ENCODE measurements around the gene TMEM150B.

Gene TMEM150B

DNA sequence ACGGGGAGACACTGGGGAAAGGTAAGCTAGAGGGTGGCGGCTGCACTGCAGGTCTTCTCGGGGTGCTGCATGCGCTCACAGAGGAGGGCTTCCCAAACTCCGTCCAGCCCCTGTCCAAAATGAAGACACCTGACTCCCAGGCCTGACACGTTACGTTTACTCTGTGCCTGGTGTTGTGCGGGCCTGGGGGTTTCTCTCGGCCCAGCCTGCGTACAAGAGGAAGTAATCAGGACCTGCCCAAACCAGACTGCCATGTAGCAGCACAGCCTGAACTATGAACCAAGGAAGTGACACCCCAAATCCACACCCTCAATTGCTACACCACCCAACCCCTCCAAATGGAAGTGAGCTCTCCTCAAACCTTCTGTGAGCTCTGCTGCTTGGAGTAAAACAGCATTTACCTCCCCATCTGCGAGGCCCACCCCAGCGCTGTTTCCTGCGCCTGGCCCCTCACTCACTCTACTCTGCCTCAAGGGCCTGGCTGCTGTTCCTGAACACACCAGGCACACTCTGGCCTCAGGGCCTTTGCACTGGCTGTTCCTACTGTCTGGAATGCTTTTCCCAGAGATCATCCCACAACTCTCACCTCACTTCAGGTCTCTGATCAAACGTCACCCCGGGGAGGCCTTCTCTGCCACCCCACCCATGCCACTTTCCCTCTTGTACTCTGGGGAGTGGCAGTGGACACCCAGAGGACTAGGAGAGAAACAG, 48.3 kb downstream of the TMEM150B start:
- DNase-seq: no peak

DNA sequence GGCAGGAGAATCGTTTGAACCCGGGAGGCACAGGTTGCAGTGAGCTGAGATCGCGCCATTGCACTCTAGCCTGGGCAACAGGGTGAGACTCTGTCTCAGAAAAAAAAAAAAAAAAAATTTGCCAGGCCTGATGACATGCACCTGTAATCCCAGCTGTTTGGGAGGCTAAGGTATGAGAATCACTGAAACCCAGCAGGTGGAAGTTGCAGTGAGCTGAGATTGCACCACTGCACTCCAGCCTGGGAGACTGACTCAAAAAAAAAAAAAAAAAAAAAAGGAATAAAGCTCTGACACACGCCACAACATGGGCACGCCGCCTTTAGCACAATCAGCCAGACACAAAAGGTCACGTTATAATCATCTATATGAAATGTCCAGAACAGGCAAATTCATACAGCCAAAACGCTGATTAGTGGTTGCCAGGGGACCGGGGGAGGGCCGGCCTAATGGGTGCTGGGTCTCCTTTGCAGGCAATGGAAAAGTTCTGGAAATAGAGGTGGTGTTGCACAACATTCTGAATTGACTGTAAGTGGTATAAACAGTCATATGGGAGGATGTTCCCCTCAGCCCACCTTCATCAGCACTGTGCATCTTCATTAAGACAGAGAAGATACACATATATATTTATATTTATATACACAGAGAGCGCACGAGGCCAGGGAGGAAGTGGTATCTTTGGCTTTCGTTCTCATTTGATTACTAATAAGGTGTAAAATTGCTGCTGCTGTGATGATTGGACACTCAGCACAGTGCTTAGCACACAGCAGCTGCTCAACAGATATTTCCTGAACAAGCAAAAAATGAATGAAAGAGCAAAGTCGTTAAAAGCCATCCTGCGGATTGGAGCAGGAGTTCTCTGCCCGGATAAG, 49.1 kb downstream of the TMEM150B start:
- DNase-seq: no peak

DNA sequence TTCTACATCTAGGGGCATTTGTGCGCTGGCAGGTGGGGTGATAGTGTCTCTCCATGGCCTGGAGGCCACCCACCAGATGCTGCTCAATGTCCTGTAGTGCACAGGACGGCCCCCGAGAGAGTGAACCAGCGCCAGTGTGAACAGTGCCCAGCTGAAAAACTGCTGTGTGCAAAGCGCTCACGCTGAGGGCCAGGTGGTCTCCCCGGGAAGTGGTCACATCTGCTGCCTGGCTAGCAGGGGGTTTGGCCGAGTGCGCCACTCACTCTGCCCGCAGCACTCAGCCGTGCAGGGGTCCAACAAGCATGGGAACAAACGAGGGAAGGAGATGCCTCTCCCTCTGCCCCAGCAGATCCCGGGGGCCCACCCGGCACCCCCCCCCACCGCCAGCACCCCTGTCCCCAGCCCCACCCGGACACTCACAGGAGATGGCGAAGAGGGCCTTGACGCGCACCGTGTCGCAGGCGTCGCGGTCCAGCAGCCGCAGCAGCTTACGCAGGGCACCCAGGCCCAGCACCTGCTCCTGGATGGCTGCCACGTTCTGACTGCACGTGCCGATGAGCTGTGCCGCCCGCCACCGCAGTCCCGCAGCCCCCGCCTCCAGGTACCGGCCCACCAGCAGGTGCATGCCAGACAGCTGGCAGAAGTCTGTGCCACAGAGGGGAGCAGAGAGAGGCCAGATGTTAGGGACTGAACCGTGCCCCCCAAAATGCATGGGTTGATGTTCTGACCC, 51.0 kb downstream of the TMEM150B start:
- DNase-seq: peak; percentile 15

DNA sequence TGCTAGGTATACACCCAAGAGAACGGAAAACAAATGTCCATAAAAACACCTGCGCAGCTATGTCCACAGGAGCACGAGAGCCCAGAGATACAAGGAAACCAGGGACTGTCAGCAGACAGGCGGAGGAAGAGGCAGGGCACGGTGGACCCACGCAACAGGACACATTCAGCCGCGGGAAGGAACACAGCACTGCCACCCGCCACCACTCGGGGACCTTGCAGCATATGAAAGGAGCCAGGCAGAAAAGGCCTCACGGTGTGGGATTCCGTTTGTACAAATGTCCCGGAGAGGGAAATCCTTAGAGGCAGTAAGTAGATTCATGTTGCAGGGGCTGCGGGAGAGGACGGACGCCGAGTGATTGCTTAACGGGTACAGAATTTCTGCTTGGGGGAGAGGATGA, 53.0 kb downstream of the TMEM150B start:
- DNase-seq: no peak

DNA sequence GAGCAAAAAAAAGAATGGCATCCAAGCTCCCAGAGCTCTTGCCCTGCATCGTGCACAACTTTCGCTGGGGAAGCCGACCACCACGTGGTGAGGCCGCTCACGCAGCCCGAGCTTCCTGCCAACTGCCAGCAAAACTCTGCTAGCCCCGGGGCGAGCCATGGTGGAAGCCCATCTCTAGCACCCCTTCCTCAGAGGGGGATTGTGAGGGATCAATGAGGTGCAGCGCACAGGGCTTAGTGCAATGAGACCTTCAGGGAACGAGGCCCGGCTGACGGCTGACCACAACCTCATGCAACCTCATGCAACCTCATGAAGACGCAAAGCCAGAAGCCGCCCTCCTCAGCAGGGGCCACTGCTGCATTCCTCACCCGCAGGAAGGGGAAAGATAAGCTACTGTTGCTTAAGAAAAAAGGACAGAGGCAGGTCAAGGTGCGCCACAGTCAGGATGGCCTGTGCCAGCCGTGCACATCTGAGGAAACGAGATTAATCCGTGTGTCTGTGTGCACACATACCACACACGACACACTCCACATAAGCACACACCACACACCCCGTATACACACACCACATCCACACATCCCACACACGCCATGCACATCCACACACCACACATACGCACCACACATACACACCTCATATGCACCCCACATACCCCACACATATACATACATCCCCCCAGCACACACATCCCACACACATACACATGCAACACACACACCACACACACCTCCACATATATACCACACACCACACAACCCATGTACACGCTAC, 54.8 kb downstream of the TMEM150B start:
- no peak for DNase-seq

DNA sequence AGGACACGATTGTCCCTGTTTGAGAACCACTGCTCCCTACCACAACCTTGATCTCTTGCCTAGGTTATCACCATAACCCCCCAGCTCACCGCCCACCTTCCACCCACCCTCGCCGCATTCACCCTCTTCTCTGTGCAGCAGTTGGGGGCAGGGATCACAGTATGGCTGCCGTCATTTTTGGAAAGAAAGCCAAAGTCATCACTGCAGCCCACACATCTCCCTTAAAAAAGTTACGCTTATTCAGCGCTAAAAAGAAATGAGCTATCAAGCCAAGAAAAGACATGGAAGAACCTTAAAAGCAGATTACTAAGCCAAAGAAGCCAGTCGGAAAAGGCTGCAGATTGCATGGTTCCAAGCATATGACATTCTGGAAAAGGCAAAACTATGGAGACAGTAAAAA, 55.8 kb downstream of the TMEM150B start:
- DNase-seq: no peak

DNA sequence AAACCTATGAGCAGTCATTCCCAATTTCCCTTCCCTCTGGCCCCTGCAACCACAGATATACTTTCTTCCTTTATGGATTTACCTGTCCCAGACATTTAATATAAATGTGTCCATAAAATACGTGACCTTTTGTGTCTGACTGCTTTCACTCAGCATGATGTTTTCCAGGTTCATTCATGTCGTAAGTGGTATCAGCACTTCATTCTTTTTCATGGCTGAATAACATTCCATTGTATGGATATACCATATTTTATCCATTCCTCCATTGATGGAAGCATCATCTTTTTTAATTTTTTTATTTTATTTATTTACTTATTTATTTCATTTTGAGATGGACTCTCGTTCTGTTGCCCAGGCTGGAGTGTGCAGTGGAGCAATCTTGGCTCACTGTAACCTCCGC, 58.3 kb downstream of the TMEM150B start:
- no peak for DNase-seq

DNA sequence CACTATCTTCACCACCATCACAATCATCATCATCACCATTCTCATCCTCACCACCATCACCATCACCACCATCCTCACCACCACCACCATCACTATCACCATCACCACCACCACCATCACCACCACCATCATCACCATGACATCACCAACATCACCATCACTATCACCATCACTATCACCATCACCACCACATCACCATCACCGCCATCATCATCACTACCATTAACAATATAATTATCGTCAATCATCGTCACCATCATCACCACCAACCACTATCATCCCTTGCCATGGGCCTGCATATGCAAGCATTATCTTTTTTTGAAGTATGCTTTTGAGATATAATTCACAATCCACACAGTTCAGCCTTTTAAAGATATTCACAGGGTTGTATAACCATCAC, 58.7 kb downstream of the TMEM150B start:
- DNase-seq: no peak

DNA sequence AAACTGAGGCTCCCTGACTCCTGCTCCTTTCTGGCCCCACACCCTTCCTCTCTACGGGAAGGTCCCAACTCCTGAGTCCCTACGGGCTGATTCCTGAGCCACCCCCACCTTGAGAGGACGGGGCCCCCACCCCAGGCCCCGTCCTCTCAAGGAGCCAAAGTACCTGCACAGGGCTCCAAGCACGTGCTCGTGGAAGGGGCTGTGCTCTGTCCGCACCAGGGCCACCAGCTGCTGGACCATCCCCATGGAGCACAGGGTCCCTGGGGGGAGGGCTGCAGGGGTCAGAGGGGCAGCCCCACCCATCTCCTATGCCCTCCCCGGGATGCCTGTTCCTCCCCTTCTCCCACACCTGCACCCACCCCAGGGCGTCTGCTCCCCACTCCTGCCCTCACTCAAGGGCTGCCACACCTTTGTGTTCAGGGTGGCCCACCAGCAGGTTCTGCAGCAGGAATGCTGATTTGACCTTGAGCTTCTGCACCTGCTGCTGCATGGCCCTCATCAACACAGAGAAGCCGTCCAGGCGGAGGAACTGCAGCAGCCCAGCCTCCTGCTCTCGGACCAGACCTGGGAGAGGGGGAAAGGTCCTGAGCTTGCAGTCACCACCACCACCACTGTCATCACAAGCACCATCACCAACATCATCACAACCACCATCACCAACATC, 59.3 kb downstream of the TMEM150B start:
- no peak for DNase-seq

DNA sequence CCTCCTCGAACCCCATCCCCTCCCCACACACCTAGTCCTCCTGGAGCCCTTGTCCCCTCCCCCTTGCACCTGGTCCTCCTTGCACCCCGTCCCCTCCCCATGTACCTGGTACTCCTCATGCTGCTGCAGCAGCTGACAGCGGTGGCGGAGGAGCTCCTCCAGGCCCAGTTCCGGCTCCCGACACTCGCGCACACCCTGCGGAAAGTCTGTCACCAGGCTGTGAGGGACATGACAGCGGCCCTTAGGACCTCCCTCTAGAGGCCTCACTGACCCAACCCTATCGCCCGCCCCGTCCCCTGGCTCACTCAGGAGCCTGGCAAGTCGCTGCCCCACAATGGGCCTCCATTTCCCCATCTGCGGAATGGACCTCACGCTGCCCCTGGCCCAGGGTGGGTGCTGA, 60.0 kb downstream of the TMEM150B start:
- DNase-seq: no peak

DNA sequence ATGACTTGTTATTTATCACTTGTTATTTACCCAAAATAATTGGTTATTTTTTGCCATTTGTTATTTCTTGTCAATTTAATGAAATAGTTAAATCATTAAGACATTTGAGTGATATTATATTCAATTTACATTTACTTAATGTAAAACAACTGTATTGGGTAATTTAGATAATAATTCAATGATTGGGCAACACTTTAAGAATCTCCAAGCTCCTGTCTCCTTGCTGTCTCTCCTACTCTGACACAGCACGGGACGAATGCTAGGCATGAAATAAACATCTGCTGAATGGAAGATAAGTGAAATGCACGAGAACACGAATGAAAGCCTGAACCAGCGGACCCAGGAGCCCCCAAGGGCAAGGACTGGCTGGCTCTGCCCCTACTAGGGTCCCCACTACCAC, 60.6 kb downstream of the TMEM150B start:
- no peak for DNase-seq
